H1 (cell line): ENCODE measurements around the gene DCAF6. TPM values are rescaled to one million over a fixed set of nuclear protein-coding genes. Genes with fewer than 3 reads are reported as not detected.

Experiments used
- CHD7 ChIP-seq: fragments of 300-600 bp; sonication (generic); IDR thresholded peaks from 2 replicates; pipeline ENCODE4 v1.7.1; 2012; ENCODE audit warnings: low read length, moderate library complexity, mild to moderate bottlenecking, inconsistent platforms; ENCODE audit not compliant: insufficient replicate concordance
- FOSL1 ChIP-seq: IDR thresholded peaks from 2 replicates; pipeline ENCODE4 v1.6.1; 2011; ENCODE audit warnings: mild to moderate bottlenecking, low read depth, low read length, moderate library complexity; ENCODE audit not compliant: insufficient read depth
- HDAC2 ChIP-seq, 2 experiments: fragments of 300-600 bp in 1 of 2; sonication (generic) in 1 of 2; IDR thresholded peaks; 2 replicates each; pipeline ENCODE4 v1.6.1; 2011 to 2012; ENCODE audit warnings: low read depth in 2 of 2, low read length in 2 of 2, mild to moderate bottlenecking in 2 of 2, moderate library complexity in 2 of 2, borderline replicate concordance in 1 of 2, inconsistent platforms in 1 of 2
- NANOG ChIP-seq: IDR thresholded peaks from 2 replicates; pipeline ENCODE4 v1.6.1; 2011; ENCODE audit warnings: low read length, low read depth, mild to moderate bottlenecking, inconsistent platforms; ENCODE audit not compliant: insufficient read depth, poor library complexity, severe bottlenecking
- RAD21 ChIP-seq, 2 experiments: IDR thresholded peaks in 1 of 2; conservative IDR thresholded peaks in 1 of 2; 2 replicates each; pipeline ENCODE4 v1.6.1; 2011; ENCODE audit warnings: low read depth in 2 of 2, low read length in 2 of 2, improper control_type of control experiment in 1 of 2, inconsistent platforms in 1 of 2, mild to moderate bottlenecking in 1 of 2, moderate library complexity in 1 of 2
- SUZ12 ChIP-seq: fragments of 200-600 bp; sonication (generic); IDR thresholded peaks from 2 replicates; pipeline ENCODE4 v1.6.1; 2012; ENCODE audit warnings: mild to moderate bottlenecking, inconsistent platforms, low read length, moderate library complexity, mixed read lengths
- TAF1 ChIP-seq: IDR thresholded peaks from 2 replicates; pipeline ENCODE4 v1.6.1; 2011; ENCODE audit warnings: mild to moderate bottlenecking, low read depth, low read length
- polyA plus RNA-seq, 7 experiments: library from polyadenylated mRNA; depleted of rRNA in 3 of 7; stranded (reverse) in 5 of 7; unstranded in 2 of 7; fragments of >200 nt in 5 of 7; fragments of 200-250 nt in 2 of 7; gene quantifications; 1 replicate in 5 of 7; 2 replicates in 1 of 7; 4 replicates in 1 of 7; pipeline versions ENCODE4 v1.2.1 to v1.2.3, GENCODE V29; 2011 to 2013; ENCODE audit warnings: missing spikeins in 2 of 7, mixed read lengths in 2 of 7
- total RNA-seq: library from RNA; stranded (reverse); fragmentation: NEBNext Ultra II Directional; extraction: Animal tissue kit (Norgen Biotek cat#: 25700); gene quantifications from 2 replicates; pipeline ENCODE4 v1.2.1, GENCODE V29; 2021

DCAF6 gene
- total and polyA plus RNA-seq, 2 of the 8 experiments (the other 6 are each of a cell fraction or from before 2014, with no cell fraction given), result 12.3 to 17.4 TPM

GRCh38 chr1:167893798-167894197 is 42.7 kb upstream of the DCAF6 start (continued):
- no peak for TF ChIP-seq NANOG
- no peak for TF ChIP-seq CHD7
- TF ChIP-seq TAF1, result no peak
- no peak for TF ChIP-seq FOSL1
- TF ChIP-seq HDAC2 (IDR thresholded peaks at IDR 0.05; ENCODE audit: borderline replicate concordance in 1 of 2, low read depth in 2 of 2, low read length in 2 of 2), result no peak
- no peak for TF ChIP-seq SUZ12
- no peak for TF ChIP-seq RAD21 (IDR thresholded peaks at IDR 0.05 in 1 of 2, conservative IDR thresholded peaks at IDR 0.05 in 1 of 2; ENCODE audit: low read depth in 2 of 2, low read length in 2 of 2)
